HCT116 (cell line): ENCODE results near the gene DUOXA2.

Source experiments
- CTCF ChIP-seq, 3 experiments: fragments of 200-600 bp in 1 of 3; sonication (generic) in 1 of 3; IDR thresholded peaks in 2 of 3; conservative IDR thresholded peaks in 1 of 3; 2 replicates each; pipeline ENCODE4 v1.5.1; 2012 to 2017; ENCODE audit warnings: low read depth in 2 of 3, low read length in 2 of 3, antibody characterized with exemption in 1 of 3, borderline replicate concordance in 1 of 3, control low read depth in 1 of 3, mild to moderate bottlenecking in 1 of 3, mixed read lengths in 1 of 3, mixed run types in 1 of 3, moderate library complexity in 1 of 3; ENCODE audit not compliant: insufficient read depth in 1 of 3
- EZH2phosphoT487 ChIP-seq: fragments of 200-600 bp; IDR thresholded peaks from 2 replicates; pipeline ENCODE4 v1.6.1; 2018; ENCODE audit warnings: antibody characterized with exemption, borderline replicate concordance
- POLR2AphosphoS5 ChIP-seq: IDR thresholded peaks from 2 replicates; pipeline ENCODE4 v1.6.1; 2011; ENCODE audit warnings: mild to moderate bottlenecking, low read depth, low read length, moderate library complexity

- TF ChIP-seq POLR2AphosphoS5: no peak
- no peak for TF ChIP-seq CTCF (IDR thresholded peaks at IDR 0.05 in 2 of 3, conservative IDR thresholded peaks at IDR 0.05 in 1 of 3; ENCODE audit: borderline replicate concordance in 1 of 3, insufficient read depth in 1 of 3, low read depth in 2 of 3, low read length in 2 of 3)
- TF ChIP-seq EZH2phosphoT487: no peak
Measured at GRCh38 chr15:45083223-45083622, 30.9 kb upstream of the DUOXA2 start.
